NCI-H226 (cell line): ENCODE data around the gene PRG2.

Experiments used
- DNase-seq: peaks from one replicate; pipeline ENCODE4 v3.0.0-alpha.2; 2015

The PRG2 gene

GRCh38 chr11:57390535-57390934, at the start of gene PRG2:
TSS of gene PRG2 (minus strand) at chr11:57390650. CDS start at chr11:57389944, 706 bp downstream.
- DNase-seq = no peak

- DNase-seq = no peak
These were observed 49.3 kb upstream of the PRG2 start for GRCh38 chr11:57439786-57440185.

- DNase-seq = no peak
These were observed 48.2 kb upstream of the PRG2 start for GRCh38 chr11:57438345-57439285.

- no peak for DNase-seq
These were observed 45.6 kb upstream of the PRG2 start for GRCh38 chr11:57436031-57436430.

- peak; percentile 95 for DNase-seq
These were observed 44.4 kb upstream of the PRG2 start for GRCh38 chr11:57434640-57435546.

- peak; percentile 74 for DNase-seq
These were observed 42.3 kb upstream of the PRG2 start for GRCh38 chr11:57432714-57433163.

- no peak for DNase-seq
These were observed 41.7 kb upstream of the PRG2 start for GRCh38 chr11:57432149-57432561.

- no peak for DNase-seq
These were observed 40.5 kb upstream of the PRG2 start for GRCh38 chr11:57430952-57431351.

- no peak for DNase-seq
These were observed 39.5 kb upstream of the PRG2 start for GRCh38 chr11:57429946-57430345.

GRCh38 chr11:57428643-57429042, 38.2 kb upstream of the PRG2 start:
- no peak for DNase-seq

GRCh38 chr11:57427727-57428082, 37.3 kb upstream of the PRG2 start:
- DNase-seq = peak; percentile 67

GRCh38 chr11:57426929-57427726, 36.7 kb upstream of the PRG2 start, which contains the start of gene SLC43A3:
TSS of gene SLC43A3 (minus strand) at chr11:57427121. CDS start at chr11:57426172, 949 bp downstream.
- DNase-seq = peak; percentile 90

- peak; percentile 9 for DNase-seq
These were observed 36.0 kb upstream of the PRG2 start for GRCh38 chr11:57426439-57426928.

GRCh38 chr11:57425565-57426438, 35.4 kb upstream of the PRG2 start:
- no peak for DNase-seq

GRCh38 chr11:57424792-57425564, 34.5 kb upstream of the PRG2 start:
- DNase-seq = peak; percentile 99

- peak; percentile 32 for DNase-seq
These were observed 33.8 kb upstream of the PRG2 start for GRCh38 chr11:57424137-57424791.

- no peak for DNase-seq
These were observed 32.2 kb upstream of the PRG2 start for GRCh38 chr11:57422669-57423068.

- DNase-seq = no peak
These were observed 31.4 kb upstream of the PRG2 start for GRCh38 chr11:57421805-57422204.

- DNase-seq = no peak
These were observed 30.6 kb upstream of the PRG2 start for GRCh38 chr11:57421066-57421465.

GRCh38 chr11:57419146-57419545, 28.7 kb upstream of the PRG2 start:
- DNase-seq = no peak
